ENCODE data around the gene PPIG. TPM values are rescaled to one million over a fixed set of nuclear protein-coding genes. Genes with fewer than 3 reads are reported as not detected.
"Not testable (repeated sequence)": the region's sequence is repeated elsewhere in the genome, so short reads cannot be mapped to it uniquely, and the experiment has no call there.

Gene PPIG
- total RNA-seq, 2 donors from 2014 or later, result 59.5 to 72.7 TPM

DNA sequence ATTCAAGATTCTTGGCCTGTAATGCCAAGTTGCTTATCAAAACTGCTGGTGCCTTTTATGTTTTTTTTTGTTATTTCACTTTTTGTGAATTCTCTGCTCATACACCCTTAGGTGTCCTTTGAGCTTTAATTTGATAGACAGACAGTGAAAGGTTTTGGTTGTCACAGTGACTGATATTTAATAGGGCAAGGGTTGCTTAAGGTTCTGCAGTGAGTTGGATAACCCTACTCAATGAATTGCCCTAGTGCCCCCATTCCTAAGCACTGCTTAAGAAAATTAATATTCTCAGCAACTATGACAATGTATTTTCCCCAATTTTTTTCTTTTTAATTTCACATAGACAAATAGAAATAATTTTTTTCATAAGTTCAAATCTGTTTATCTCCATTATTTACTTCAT is 15.4 kb downstream of the PPIG start:
- no peaks in the 10 kb centered on the region for H3K4me1 Mint-ChIP-seq
- H3K27me3 ChIP-seq (ENCODE audit: control insufficient read depth, insufficient read depth, low read length, poor library complexity, severe bottlenecking), result no peaks in the 10 kb centered on the region
- no peak overlapping the region for H3K4me3 ChIP-seq (ENCODE audit: low read length)
- H3K4me1 ChIP-seq (ENCODE audit: control insufficient read depth, insufficient read depth, low read length), result no peaks in the 10 kb centered on the region
- no peak overlapping the region for H3K27ac Mint-ChIP-seq
- DNase-seq, result no peak
- H3K27me3 Mint-ChIP-seq (ENCODE audit: insufficient read depth), result no peaks in the 10 kb centered on the region
- H3K9me3 ChIP-seq (ENCODE audit: control insufficient read depth, low read length), result no peaks in the 10 kb centered on the region
- no peak overlapping the region for H3K4me3 Mint-ChIP-seq
- no peak for TF ChIP-seq CTCF (conservative IDR thresholded peaks at IDR 0.05)
- no peak overlapping the region for H3K27ac ChIP-seq (ENCODE audit: low read depth, low read length)
- peaks cover 16% of the 10 kb centered on the region for H3K36me3 Mint-ChIP-seq (ENCODE audit: low read depth)
- no peaks in the 10 kb centered on the region for H3K9me3 Mint-ChIP-seq
- H3K9ac ChIP-seq (ENCODE audit: extremely low read depth, low read length, poor library complexity, severe bottlenecking), result no peak overlapping the region
- peaks cover 9% of the 10 kb centered on the region for H3K36me3 ChIP-seq (ENCODE audit: control insufficient read depth, insufficient read depth, low read length)

- peaks cover 94% of the 10 kb centered on the region for H3K36me3 ChIP-seq (ENCODE audit: control insufficient read depth, insufficient read depth, low read length)
Observed at GRCh38 chr2:169609264-169609663, 25.1 kb downstream of the PPIG start.

DNA sequence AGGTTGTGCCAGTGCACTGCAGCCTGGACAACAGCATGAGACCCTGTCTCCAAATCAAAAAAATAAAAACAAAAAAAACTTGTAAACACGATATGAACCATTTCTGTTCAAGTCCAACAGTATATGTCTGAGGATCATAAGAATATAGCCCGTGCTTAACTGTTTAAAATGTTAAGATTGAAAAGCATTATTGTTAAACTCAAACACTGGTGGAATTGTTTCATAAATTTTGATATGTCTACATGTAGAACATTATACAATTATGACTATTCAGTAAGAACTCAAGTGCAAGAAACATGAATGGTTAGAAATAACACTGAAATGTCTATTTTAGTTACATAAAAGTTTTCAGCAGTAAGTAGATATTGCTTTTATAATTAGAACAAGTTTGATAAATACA is 29.7 kb downstream of the PPIG start:
- Histone ChIP-seq H3K27me3 (ENCODE audit: control insufficient read depth, insufficient read depth, low read length, poor library complexity, severe bottlenecking) (no peaks in the 10 kb centered on the region), H3K9ac (ENCODE audit: extremely low read depth, low read length, poor library complexity, severe bottlenecking) (no peak overlapping the region), H3K27ac (ENCODE audit: low read depth, low read length) (no peak overlapping the region), H3K4me1 (ENCODE audit: control insufficient read depth, insufficient read depth, low read length) (no peaks in the 10 kb centered on the region), H3K4me3 (ENCODE audit: low read length) (no peak overlapping the region), H3K9me3 (ENCODE audit: control insufficient read depth, low read length) (peaks cover 28% of the 10 kb centered on the region), H3K36me3 (ENCODE audit: control insufficient read depth, insufficient read depth, low read length) (peaks cover 75% of the 10 kb centered on the region)
- DNase-seq, result no peak
- no peak overlapping the region for H3K4me3 Mint-ChIP-seq
- no peaks in the 10 kb centered on the region for H3K27me3 Mint-ChIP-seq (ENCODE audit: insufficient read depth)
- H3K36me3 Mint-ChIP-seq (ENCODE audit: low read depth), result peaks cover 93% of the 10 kb centered on the region
- 93% methylated on average over 2 of the region's 2 CpGs; no CpG with 5 or more reads in 1 of the 2 experiments for WGBS, 2 experiments (ENCODE audit: insufficient coverage in 1 of 2, insufficient read length in 1 of 2)
- no peak overlapping the region for H3K27ac Mint-ChIP-seq
- peaks cover 17% of the 10 kb centered on the region for H3K9me3 Mint-ChIP-seq
- peaks cover 2% of the 10 kb centered on the region for H3K4me1 Mint-ChIP-seq
- no peak for TF ChIP-seq CTCF (conservative IDR thresholded peaks at IDR 0.05)

More at GRCh38 chr2:169609264-169609663, 25.1 kb downstream of the PPIG start:
- 97% methylated on average over 2 of the region's 2 CpGs; no CpG with 5 or more reads in 1 of the 2 experiments for WGBS, 2 experiments (ENCODE audit: insufficient coverage in 1 of 2, insufficient read length in 1 of 2)
- Histone ChIP-seq H3K27ac (ENCODE audit: low read depth, low read length) (no peak overlapping the region), H3K9me3 (ENCODE audit: control insufficient read depth, low read length) (peaks cover 11% of the 10 kb centered on the region), H3K4me3 (ENCODE audit: low read length) (no peak overlapping the region), H3K9ac (ENCODE audit: extremely low read depth, low read length, poor library complexity, severe bottlenecking) (no peak overlapping the region), H3K4me1 (ENCODE audit: control insufficient read depth, insufficient read depth, low read length) (no peaks in the 10 kb centered on the region), H3K27me3 (ENCODE audit: control insufficient read depth, insufficient read depth, low read length, poor library complexity, severe bottlenecking) (no peaks in the 10 kb centered on the region)
- Mint-ChIP-seq H3K9me3 (peaks cover 3% of the 10 kb centered on the region), H3K27me3 (ENCODE audit: insufficient read depth) (no peaks in the 10 kb centered on the region), H3K27ac (no peak overlapping the region), H3K4me3 (no peak overlapping the region), H3K4me1 (no peaks in the 10 kb centered on the region), H3K36me3 (ENCODE audit: low read depth) (peaks cover 78% of the 10 kb centered on the region)
- TF ChIP-seq CTCF (conservative IDR thresholded peaks at IDR 0.05), result no peak
- no peak for DNase-seq

DNA sequence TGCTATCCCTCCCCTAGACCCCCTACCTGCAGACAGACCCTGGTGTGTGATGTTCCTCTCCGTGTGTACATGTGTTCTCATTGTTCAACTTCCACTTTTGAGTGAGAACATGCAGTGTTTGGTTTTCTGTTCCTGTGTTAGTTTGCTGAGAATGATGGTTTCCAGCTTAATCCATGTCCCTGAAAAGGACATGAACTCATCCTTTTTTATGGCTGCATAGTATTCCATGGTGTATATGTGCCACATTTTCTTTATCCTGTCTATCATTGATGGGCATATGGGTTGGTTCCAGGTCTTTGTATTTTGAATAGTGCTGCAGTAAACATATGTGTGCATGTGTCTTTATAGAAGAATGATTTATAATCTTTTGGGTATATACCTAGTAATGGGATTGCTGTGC is 31.8 kb downstream of the PPIG start:
- H3K27ac ChIP-seq (ENCODE audit: low read depth, low read length); H3K27ac Mint-ChIP-seq; H3K27me3 ChIP-seq (ENCODE audit: control insufficient read depth, insufficient read depth, low read length, poor library complexity, severe bottlenecking); H3K4me3 ChIP-seq (ENCODE audit: low read length); H3K4me3 Mint-ChIP-seq; H3K4me1 ChIP-seq (ENCODE audit: control insufficient read depth, insufficient read depth, low read length); DNase-seq; H3K9ac ChIP-seq (ENCODE audit: extremely low read depth, low read length, poor library complexity, severe bottlenecking); H3K27me3 Mint-ChIP-seq (ENCODE audit: insufficient read depth): not testable (repeated sequence)
- Histone ChIP-seq H3K36me3 (ENCODE audit: control insufficient read depth, insufficient read depth, low read length) (peaks cover 67% of the 10 kb centered on the region), H3K9me3 (ENCODE audit: control insufficient read depth, low read length) (peaks cover 28% of the 10 kb centered on the region)
- H3K4me1 Mint-ChIP-seq, result peaks cover 10% of the 10 kb centered on the region
- peaks cover 80% of the 10 kb centered on the region for H3K36me3 Mint-ChIP-seq (ENCODE audit: low read depth)
- peaks cover 17% of the 10 kb centered on the region for H3K9me3 Mint-ChIP-seq
- 100% methylated on average over 1 of the region's 1 CpG; no CpG with 5 or more reads in 1 of the 2 experiments for WGBS, 2 experiments (ENCODE audit: insufficient coverage in 1 of 2, insufficient read length in 1 of 2)

All from endodermal cell (in vitro differentiated cells).